Measurements from ENCODE around the gene INPP5F.
"Not testable (repeated sequence)": the region's sequence is repeated elsewhere in the genome, so short reads cannot be mapped to it uniquely, and the experiment has no call there.

INPP5F gene

DNA sequence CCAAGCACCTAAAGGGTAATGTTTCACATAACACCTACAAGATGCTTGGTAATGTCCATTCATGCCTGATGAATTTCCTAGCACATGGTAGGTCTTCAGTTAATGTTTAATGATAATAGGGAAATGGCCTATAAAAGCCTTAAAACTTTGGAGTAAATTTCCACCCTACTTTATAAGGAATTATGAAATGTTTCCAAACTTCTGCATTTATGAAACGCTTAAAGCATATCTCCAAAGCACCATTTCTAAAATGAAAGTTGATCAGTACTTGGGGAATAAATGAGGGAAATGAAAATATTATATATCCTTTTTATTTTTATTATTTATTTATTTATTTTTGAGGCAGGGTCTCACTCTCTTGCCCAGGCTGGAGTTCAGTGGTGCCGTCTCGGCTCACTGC lies 51.8 kb downstream of the INPP5F start:
- no peak for DNase-seq (ENCODE audit: low spot score)

DNA sequence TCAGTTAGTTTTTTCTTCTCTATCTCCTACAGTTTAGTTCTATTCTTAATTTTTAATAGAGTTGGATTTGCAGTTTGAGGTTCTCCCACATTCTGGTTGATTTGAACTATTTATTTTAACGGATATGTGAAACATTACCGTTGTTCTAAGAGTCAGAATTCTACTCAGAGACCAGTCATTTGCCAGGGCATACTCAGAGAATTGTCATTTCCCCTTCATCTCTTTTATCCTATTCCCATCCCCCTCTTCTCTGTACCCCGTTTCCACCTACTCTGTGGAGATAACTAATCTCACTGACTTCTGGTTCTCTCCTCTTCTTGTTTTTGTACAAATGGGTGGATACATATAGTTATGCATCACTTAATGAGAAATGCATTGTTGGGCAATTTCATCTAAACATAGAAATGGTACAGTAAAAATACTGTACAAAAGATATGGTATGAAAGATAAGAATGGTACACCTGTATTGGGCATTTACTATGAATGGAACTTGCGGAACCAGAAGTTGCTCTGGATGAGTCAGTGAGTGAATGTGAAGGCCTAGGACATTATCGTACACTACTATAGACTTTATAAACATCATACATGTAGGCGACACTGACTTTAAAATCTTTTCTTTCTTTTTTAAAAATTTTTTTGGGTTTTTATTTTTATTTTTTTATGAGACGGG lies 53.1 kb downstream of the INPP5F start:
- no peak for DNase-seq (ENCODE audit: low spot score)

DNA sequence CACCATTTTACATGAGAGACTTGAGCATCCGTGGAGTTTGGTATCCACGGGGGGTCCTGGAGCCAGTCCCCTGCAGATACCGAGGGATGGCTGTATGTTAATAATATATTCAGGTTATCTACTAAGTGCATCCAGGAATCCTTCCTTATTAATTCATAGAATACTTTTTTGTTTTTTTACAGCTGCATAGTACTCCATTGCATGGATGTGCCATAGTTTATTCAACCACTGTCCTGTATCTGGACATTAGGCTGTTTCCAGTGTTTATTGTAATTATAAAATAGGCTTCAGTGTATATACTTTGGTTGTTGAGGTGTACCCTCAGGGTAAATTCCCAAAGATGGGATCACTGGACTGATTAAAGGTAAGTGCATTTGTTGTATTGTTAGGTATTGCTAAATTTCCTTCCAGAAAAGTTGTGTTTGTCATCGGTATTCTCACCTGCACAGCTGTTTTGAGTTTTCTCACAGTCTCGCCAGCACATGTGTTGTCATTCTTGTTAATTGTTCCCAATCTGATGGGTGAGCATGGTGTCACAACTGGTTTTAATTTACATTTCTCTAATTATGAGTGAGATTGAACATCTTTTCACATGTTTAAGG lies 55.1 kb downstream of the INPP5F start:
- no peak for DNase-seq (ENCODE audit: low spot score)

DNA sequence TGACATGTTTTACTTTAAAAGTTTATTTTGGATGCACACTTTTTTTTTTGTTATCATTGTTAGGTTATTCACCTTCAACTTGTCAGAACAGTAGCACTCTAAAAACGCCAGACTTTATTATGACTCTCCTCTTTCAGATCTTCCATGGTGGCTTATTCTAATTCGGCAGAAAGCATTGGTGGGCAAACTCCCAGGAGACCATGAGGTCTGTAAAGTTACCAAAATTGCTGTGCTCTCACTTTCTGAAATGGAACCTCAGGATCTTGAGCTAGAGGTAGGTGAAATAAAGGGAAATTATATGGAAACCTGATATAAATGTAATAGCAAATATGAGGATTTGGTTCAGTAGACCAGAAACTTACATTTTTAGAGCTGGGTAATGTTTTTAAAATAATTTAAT lies 55.6 kb downstream of the INPP5F start:
- DNase-seq (ENCODE audit: low spot score), result no peak

DNA sequence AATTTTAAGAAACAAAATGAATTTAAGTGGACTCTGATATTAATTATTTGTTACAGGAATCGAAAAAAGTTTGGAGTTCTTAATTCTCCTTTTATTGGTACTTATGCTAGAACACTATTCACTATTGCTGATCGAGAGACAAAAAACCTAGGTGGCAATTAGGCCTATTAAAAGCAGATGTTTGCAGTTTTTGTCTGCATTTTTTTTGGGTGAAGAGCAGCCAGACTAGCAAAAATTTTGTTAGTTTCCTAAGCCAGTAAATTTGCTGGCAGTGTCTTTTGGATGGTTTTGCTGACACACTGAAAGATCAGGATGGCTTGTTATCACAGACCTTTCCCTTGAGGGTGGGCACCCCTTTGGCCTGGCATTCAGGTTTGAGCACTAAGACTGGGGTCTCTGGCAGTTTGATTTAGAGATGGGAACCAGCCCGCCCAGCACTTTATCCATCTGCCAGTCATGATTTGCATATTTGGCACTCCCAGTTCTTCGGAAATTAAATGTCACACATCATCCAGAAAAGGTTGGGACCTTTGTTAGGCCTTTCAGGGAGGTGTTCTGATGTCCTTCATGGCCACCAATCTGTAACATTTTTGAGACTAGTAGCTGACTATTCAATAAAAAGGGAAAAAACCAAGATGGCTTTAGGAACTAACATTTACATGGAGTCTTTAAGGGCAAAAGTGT lies 57.3 kb downstream of the INPP5F start:
- no peak for DNase-seq (ENCODE audit: low spot score)

DNA sequence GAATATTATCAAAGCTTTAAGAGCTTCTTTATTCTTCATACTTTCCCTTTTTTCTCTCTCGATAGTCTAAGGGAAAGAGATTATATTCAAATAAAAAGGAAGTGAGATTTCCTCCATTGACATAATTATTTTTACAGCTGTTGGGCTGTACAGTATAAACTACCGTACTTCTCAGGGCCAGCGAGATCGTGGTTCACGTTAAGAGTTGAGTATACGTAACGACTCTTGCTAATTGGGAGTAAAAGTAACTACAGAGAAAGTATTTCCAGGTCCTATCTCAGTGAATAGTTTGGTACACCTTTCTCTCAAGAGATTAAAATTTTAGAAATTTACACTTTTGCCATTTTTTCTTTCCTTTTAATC lies 57.8 kb downstream of the INPP5F start:
- no peak for DNase-seq (ENCODE audit: low spot score)

DNA sequence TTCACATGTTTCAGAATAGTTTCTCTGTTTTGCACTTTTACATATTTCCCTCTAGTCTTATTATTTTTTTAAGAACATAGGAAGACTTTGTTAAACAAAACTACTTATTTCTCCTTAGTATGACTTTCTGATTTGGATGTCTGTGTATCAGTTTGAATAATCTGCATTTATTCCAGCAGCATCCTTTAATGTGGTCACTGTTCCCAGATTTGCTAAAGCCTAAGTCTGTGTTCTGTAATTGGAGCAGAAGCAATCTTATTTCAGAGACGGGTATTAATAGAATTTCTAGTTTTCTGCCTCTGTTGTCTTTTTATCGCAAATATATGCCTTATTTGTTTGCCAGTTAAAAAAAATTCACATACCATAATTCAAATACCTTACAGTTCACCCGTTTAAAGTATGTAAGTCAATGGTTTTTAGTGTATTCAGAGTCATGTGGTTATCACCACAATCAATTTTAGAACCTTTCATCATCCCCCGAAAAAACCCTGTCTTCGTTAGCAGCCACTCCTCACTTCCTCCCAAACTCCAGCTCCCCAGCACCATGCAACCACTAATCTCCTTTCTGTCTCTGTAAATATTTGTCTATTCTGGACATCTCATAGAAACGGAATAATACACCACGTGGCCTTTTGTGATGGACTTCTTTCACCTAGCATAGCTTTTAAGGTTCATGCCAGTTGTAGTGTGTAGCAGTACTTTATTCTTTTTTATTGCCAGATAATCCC lies 58.7 kb downstream of the INPP5F start:
- no peak for DNase-seq (ENCODE audit: low spot score)

DNA sequence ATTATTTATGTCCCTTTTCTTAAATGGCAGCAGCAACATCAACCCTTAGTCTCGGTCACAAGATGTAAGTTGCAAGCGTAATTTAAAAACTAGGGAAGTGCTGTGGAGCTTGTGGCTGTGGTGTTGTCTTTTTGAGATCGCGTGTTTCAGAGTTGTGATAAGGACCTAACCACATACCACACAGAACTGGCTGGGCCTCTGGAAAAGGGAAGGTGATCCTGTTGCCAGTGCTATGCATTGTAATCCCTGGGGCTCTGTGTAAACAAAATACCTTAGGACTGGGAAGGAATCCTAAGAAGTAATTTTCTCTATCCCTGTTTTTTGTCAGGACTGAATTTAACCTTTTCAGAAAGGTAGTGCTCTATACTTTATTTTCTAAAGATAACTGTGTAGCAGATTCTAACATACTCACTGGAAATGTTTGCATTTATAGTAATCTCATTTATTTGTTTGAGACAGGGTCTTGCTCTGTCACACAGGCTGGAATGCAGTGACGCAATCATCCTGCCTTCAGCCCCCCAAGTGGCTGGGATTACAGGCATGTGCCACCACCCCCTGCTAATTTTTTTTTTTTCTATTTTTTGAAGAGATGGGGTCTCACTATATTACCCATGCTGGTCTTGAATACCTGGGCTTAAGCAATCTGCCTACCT lies 60.4 kb downstream of the INPP5F start:
- DNase-seq (ENCODE audit: low spot score), result peak; percentile 3

DNA sequence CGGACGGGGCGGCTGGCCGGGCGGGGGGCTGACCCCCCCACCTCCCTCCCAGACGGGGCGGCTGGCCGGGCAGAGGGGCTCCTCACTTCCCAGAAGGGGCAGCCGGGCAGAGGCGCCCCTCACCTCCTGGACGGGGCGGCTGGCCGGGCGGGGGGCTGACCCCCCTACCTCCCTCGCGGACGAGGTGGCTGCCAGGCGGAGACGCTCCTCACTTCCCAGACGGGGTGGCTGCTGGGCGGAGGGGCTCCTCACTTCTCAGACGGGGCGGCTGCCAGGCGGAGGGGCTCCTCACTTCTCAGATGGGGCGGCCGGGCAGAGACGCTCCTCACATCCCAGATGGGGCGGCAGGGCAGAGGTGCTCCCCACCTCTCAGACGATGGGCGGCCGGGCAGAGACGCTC lies 69.3 kb downstream of the INPP5F start:
- DNase-seq (ENCODE audit: low spot score), result not testable (repeated sequence)

DNA sequence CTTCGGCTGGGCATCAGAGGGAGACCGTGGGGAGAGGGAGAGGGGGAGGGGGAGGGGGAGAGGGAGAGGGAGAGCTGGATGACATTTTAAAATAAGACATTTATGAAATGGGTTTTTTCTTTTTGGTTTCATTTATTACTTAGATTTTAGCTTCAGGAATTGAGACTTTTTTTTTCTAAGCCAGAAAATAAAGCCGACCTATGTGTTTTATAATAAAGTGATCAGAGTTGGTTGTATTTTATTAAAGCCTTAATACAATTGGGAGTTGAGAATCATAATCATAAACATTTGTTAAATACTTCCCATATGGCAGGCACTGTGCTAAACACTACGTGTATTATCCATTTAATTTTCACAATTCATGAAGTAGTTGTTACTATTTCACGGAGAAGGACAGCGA lies 70.2 kb downstream of the INPP5F start:
- DNase-seq (ENCODE audit: low spot score), result no peak

DNA sequence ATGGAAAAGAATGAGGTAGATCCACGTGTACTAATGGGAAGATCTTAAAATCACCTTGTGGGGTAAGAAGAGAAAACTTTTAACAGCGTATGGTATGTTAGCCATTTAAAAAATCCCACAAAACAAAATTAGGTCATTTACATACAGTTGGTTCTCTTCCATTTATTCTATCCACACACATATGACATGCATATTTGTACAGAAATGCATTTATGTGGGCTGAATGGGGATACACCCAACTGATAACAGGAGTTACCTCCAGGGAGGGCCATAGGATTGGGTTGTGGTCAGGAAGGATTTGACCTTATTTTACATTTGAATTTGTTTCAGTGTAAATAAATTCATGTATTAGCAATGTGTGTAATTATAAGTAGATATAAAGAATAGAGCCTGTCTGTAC lies 75.3 kb downstream of the INPP5F start:
- DNase-seq (ENCODE audit: low spot score), result no peak

DNA sequence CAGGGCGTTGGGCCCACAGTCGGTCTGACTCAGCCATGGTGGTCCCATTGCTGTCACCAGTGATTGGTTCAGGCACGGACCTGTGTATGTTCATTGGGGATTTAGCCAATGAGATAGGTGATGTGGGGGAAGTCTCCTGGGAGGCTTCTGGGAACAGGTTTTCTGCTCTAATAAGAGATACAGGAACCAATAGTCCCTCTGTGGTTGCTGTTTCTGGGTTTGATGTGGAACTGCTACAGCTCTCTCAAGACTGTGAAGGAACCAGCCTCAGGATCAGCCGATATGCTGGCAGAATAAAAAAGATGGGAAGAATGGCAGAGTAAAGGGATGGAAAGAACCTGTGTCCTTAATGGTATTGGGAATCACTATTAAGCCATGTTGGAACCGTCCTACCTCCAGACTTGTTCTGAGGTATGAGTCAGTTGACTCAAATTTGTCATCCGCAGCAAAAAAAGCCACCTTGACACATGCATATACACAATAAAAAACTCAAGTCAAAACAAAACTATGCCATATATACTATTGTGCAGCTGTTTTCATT lies 76.2 kb downstream of the INPP5F start:
- no peak for DNase-seq (ENCODE audit: low spot score)

DNA sequence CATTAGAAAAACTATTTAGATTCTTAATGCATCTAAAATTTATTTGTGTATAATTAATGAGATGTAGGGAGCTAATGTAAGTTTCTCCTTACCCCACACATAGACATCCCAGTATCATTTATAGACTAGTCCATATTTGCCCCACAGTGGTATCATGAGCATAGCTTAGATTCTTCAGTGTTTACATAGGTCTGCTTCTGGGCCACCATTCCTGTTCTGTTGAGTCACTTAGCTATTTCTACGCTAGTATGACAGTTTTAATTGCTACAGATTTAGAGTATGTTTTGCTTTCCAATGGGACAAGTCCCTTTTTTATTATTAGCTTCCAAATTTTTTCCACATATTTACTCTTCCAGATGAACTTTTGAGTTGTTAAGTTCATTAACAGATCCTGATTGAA lies 77.4 kb downstream of the INPP5F start:
- peak; percentile 28 for DNase-seq (ENCODE audit: low spot score)

DNA sequence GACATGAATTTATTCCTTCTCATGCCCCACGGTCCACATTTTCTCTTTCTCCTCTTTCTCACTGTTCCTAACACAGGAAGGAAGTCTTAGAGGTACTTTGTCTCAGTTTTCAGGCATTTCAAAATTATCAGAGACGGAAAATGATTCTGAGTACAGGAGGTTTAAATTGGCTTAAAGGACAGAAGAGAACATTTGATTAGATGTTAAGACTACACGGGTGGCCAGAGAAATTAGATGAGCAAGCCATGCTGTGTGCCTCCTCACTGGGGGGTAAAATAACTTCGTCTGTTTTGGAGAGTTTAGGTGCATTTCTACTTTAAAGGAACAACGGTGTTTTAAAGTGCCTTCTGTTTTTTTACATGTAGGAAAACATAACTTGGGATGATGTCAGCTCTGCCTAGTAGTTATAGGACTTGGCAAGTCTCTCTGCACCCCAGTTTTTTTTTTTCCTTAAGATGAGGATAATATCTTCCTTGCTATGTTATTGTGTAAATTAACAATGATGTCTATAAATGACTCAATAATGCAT lies 79.9 kb downstream of the INPP5F start:
- no peak for DNase-seq (ENCODE audit: low spot score)

DNA sequence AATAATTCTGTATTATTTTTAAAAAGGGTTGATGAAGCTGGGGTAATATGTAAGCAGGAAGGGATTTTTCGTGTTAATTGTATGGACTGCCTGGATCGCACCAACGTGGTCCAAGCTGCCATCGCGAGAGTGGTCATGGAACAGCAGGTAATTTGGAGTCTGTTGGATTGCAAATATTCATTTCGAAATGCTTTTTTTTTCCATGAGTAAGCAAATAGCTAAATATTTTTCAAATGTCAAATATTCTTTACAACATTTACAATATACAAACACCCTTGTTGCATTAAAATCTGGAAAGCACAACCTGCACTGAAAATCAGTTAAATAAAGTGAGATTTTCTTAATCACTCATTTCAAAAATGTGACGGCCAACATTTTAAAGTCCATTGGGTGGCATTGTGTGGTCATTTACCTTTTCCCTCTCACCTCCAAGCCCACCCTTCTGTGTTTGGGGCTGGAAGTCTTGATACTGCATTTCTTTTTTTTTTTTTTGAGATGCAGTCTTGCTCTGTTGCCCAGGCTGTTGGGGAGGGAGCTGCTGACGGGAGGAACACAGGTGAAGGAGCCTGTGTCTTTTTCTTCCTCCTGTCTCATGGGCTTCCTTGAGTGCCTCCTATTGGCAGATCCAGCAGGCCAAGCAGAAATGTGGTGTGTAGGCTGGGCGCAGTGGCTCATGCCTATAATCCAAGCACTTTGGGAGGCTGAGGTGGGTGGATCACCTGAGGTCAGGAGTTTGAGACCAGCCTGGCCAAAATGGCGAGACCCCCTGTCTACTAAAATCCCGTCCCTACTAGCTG lies 80.7 kb downstream of the INPP5F start:
- DNase-seq (ENCODE audit: low spot score), result no peak

DNA sequence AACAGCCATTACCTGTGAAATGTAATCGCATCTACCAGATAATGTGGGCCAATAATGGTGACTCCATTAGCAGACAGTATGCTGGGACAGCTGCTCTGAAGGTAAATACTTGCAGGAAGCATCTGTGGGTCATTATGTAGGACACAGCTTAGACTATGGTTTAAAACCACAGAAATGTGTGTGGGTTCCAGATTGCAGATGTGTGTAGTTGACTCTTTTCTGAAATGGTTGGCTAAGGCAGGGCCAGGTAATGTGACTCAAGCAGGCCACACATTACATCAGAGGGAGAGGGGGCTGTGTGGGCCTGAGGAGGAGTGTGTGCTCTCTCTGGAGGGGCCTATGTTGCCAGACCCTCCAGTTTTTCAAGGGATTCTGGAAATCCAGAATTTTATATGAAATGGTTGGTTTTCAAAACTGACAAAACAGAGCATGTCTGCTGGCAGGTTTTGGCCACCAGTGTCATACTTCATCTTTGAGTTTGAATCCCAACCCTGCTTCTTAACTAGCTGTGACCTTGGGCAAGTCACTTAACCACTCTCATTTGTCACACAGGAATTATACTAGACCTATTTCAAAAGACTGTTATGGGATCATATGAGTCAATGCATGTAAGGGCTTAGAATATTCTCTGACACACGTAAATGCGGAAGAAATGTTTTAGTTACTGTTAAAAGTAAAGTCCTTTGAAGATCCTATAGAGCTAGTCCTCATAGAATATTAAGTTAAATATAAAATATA lies 82.3 kb downstream of the INPP5F start:
- peak; percentile 68 for DNase-seq (ENCODE audit: low spot score)

DNA sequence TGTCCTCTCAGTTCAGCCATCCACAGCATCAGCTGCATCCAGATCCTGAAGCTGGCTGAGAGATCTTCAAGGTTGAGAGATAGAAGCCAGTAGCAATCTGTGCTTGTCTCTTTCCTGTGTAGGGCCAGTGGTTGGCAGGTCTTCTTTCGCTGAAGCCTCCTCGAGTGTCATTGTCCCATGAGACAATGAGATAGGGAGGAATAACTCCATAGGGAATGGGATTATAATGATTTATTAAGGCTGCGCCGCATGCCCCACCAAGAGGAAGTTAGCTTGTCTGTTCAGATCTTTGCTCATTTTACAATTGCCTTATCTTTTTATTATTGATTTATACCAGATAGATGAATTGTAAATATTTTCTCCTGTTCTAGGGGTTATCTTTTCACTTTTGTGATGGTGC lies 85.3 kb downstream of the INPP5F start:
- no peak for DNase-seq (ENCODE audit: low spot score)

DNA sequence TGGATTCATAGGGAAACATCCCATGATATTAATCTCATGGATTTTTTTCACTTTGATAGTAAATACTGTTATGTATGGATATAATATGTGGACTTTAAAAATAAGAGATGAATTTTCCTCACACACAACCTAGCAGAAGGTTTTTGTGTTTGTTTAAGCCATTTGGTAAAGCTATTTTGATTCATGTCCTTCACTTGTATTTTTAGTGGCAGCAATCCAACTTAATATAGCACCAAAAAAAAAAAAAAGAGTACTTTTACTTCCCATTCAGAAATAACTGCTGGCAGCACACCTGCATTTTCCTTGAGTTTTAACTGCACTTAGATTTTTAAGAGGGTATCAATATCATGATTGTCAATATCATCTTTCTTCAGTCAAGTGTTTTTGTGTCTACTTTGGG lies 86.8 kb downstream of the INPP5F start:
- DNase-seq (ENCODE audit: low spot score), result no peak

DNA sequence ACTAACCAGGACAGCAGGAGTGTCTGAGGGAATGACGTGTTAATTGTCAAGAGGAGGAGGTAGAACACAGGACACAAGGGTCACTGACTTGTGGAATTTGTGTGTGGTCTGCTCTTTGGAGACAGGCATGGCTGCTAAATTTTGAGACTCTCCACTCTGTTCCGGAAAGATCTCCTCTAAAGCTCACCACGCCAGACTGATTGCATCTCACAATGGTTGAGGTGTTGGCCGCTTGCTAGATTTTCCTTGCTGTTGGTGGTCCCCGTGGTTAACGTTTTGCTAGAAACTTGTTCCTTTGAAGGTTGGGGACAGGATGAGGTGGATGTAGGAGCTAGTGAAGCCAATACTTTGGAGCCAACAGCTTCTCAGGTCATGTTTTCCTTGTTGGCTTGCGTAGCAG lies 89.8 kb downstream of the INPP5F start:
- DNase-seq (ENCODE audit: low spot score), result no peak
